Fibroblast of lung (primary cell): ENCODE data around the gene TMEM256.

Experiments
- CTCF ChIP-seq, 2 donors: IDR thresholded peaks in 1 of 2; conservative IDR thresholded peaks in 1 of 2; 1 replicate in 1 of 2; 2 replicates in 1 of 2; pipeline ENCODE4 v1.5.1; 2011 to 2012; ENCODE audit warnings: low read length in 2 of 2, control low read depth in 1 of 2, inconsistent platforms in 1 of 2, low read depth in 1 of 2, mild to moderate bottlenecking in 1 of 2
- EZH2 ChIP-seq: IDR thresholded peaks from 2 replicates; pipeline ENCODE4 v1.5.1; 2012; ENCODE audit warnings: low read length, control low read depth, mild to moderate bottlenecking; ENCODE audit errors: missing control alignments

DNA sequence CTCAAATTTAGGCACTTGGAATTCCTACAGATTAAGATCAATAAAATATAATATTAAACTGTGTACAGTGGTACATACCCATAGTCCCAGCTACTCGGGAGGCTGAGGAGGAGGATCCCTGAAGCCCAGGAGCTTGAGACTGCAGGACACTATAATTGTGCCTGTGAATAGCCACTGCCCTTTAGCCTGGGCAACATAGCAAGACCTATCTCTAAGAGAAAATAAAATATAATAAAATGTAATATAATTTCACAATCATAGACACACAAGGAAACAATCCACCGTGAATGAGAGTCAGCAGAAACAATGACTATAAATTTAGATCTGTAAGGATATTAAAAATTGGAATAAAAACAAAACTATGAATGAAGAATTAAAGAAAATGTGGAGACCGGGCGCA lies 33.0 kb downstream of the TMEM256 start:
- TF ChIP-seq CTCF (conservative IDR thresholded peaks at IDR 0.05 in 1 of 2, IDR thresholded peaks at IDR 0.05 in 1 of 2; ENCODE audit: low read depth in 1 of 2, low read length in 2 of 2) (no peak), EZH2 (no peak)
